HG02852 (cell line): Measurements from ENCODE around the gene MAPK8IP2.

Experiments
- ATAC-seq: cut with Tn5 transposase; IDR thresholded peaks from one replicate; pipeline ENCODE4 v1.9.1; 2021; ENCODE audit warnings: mild to moderate bottlenecking, moderate library complexity; ENCODE audit not compliant: unreplicated experiment

The MAPK8IP2 gene

DNA sequence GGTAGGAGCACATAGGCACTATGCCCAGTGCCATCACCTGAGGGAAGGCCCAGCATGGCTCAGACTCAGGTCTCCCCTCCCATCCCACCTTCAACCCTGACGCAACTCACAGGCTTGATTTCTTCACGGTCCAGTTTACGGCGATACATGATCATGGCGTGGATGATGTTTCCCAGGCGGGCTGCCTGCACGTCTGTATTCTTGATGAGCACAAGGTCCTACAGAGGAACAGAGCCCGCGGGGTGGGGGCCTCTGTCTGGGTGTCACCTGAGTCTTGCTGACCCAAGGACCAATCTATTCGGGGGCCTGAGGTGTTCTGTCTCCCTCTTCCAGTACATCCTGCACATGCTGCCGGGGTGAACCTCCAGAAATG lies 26.2 kb upstream of the MAPK8IP2 start:
- ATAC-seq = no peak

DNA sequence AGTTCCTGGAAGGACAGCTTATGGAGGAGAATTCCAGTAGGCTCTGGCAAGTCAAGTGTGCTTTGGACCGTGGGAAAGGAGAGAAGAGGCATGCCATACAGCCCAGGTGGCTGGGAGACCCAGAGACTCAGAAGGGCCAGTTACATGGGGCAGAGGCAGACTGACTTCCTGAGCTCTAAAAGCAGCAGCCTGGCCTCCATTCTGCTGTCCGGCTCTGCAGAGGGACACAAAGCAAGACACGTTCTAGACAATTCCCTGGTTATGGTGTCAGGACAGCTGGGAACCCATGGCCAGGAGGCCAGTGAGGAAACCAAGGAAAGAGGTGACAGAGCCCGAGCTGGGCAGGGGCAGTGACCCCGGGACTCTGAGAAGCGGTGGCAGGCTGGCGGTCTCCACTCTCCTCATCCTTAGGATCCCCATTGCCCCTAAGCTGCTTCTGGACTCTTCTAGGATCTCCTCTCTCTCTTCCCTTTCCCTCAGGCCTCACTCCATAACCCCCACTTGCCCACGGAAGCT lies 25.1 kb upstream of the MAPK8IP2 start:
- no peak for ATAC-seq

DNA sequence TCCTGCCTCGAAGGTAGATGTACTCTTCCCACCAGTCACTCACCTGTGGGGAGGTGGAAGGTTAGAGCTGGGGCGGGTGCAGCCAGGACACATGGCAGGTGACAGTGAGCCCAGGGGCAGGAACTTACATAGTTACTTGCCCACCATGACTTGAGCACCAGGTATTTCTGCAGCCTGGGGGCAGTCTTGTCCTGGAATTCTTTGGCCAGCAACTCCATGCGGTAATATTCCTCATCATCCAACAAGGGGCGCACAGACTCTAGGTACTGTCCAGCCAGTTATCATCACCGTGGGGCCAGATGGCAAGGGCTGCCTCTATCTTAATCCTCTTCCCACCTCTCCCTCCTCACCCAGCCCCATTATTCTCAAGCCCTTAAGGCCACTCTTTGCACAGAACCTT lies 24.5 kb upstream of the MAPK8IP2 start:
- ATAC-seq = no peak

DNA sequence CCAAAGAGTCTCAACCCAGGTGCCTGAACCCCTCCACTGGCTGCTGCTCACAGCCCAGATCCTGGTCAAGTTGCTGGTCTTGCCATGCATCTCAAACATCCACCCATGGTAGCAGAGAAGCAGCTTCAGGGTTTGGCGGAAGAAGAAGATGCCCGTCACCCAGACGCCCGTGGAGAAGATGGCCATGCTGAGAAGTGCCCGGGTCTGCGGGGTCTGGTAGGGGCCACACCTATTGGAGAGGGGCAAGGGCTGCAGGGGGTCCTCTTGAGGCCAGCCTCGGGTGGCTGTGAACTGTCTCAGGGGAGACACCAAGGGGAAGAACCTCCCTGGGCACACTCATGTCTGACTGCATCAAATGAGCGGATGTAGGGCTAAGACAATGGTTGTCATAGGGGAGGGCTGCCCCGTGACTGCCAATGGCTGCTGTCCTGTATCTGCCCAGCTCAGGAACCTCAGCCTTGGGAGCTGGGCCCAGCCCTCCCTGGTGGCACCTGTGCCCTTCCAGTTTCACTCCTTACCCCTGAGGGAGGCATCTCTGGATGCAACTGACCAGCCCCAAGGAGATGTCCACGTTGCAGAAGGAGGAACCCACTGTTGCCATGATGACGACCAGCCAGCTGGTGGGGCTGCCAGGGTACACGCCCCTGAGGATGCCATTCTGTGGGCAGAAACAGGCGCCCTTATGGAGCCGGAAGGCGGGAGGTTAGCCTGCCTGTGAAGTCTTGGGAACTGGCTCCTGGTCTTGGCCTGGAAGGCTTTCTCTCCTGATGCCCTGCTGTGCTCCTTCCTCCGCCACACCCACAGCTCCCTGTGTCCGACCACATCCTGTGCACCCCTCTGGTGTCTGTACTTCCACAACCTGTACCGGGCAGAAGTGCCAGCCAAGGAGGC lies 23.5 kb upstream of the MAPK8IP2 start:
- no peak for ATAC-seq

DNA sequence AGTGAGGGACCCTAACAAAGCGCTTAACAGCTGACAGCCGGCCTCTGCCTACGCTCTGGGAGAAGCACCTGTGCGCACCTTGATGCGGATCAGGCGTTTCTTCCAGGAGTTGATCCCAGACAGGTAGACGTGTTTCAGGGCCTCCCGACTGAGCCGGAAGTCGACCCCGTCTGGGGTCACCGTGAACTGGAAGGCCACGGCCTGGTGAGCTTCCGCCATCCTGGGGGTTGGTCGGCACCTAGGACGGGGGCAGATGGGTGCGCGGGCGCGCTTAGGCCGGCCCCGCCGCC lies 23.0 kb upstream of the MAPK8IP2 start:
- no peak for ATAC-seq

DNA sequence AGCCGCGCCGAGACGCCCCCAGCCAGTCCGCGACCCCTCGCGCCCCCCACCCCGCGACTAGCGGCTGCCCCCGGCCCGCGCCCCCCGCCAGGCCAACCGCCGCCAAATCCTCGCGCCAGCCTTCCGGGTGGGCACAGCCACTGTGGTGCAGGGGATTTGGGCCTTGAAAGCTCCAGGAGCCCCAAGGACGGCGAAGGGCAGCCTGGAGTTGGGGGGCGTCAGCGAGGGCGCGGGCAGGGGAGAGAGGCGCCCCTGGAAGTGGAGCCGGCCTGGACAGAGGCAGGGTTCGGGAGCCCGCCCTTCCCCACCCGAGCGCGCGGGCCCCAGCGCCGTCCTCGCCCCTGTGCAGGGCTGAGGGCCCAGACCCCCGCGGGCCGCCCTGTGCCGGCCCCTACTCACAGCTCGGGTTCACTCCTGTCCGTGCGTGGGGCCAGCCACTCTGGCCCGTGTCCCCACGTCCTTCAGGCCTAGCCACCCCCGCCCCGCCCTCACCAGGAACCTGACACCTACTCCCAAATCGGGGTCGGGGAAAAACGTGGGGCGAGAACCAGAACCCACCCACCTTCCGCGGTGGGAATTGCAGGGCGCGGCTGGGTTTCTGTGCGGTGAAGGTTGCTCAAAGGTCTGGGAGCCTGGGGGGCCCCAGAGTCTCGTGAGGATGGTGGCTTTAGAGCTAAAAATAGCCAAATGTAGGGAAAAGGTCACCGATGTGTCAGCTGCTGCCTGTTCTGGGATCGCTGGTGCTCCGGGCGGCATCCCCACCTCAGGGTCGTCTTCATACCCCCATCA lies 22.4 kb upstream of the MAPK8IP2 start, which contains the start of gene CPT1B:
TSS of gene CPT1B (minus strand) at position 441 of the 789 bp plus-strand sequence. CDS start 512 bp downstream, outside the sequence.
- no peak for ATAC-seq

DNA sequence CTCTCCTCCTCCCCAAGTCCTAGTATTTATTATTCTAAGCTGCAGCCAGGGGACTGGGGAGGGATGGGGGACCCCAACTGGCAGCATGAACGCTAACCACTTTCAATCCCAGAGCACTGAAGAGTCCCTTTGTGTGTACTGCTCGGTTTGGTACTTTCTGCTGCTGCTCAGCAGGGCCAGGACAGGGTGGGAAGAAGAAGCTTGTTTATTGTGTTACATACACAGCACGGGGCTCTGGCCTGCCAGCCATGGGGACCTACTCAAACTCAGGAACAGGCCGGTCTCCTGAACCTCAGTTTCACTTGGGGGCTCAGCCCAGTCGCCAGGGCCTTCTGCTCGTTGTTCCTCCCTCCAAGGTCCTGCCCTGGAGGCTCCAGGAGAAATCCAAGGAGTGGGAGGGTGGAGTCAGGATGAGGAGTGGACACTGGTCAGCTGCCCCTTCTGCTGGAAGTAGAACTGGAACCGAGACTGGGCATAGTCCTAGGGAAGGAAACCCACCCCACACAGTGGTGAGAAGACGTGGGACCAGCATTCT lies 21.8 kb upstream of the MAPK8IP2 start:
- no peak for ATAC-seq

DNA sequence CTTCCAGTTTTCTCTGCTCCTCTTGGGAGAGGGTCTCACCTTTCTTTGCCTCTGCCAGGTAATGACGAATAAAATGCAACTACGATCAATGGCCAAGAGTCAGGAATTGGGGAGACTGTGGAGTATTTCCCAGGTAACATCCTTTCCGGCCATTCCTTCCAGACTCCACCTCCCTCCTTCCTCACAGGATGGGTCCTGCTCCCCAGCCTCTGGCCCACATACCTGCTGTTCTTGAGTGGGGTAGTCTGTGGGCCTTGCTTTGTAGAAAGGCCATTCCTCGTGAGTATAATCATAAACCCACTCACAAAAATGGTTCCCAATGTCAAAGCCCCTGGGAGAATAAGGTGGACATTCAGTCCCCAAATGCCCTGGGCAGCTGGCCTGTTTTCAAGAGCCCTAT lies 20.8 kb upstream of the MAPK8IP2 start:
- ATAC-seq = no peak

DNA sequence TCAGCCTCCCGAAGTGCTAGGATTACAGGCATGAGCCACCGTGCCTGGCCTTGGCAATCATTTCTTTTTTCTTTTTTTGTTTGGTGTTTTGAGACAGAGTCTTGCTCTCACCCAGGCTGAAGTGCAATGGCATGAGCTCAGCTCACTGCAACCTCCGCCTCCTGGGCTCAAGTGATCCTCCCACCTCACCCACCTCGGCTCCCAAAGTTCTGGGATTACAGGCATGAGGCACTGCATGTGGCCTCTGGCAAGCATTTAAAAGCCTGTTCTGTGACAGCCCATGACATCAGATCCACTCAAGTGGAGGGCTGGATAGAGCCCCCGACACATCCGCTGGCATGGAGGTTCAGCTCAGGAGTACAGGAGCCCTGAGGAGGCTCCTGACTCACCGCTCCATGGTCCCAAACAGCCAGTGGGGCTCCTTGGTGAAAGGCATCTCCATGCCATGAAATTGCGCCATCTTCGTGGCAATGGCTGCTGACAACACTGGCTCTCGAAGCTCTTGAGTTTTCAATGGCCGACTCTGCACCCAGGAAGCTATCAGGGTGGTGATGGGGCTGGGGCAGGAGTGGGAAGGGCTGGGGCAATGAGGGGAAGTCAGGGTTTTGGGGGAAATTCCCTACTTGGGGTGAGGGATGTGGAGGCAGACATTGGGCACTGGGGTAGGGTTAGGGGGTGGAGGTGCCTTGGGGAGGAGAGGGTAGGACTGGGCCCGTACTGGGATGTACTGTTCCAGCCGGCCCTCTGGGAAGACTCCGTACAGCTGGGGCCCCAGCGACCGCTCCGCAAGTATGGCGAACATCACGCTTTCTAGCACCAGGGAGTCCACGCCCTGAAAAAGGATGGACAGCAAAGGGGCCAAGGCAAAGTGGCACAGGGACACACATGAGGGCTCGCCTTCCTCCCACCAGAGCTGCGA lies 19.3 kb upstream of the MAPK8IP2 start:
- no peak for ATAC-seq

DNA sequence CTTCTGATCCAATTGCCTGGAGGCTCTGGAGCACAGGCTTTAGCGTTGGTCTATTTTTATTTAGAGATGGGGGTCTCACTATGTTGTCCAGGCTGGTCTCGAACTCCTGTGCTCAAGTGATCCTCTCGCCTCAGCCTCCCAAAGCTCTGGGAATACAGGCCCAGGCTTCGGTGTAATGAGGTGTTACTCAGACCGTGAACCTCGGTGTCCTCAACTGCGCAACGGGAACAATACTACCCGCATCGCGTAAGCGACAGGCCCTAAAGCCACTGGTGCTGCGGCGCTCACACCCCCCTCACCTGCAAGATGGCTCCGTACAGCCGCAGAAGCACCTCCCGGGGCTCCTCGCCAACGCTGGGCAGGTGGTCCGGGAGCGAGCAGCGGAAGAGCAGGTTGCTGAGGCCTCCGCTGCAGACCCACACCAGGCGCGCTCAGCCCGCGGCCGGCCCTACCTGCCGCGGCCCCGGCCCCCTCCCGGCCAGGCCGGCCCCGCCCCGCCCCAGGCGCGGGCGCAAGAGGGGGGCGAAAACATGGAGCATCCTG lies 18.6 kb upstream of the MAPK8IP2 start:
- ATAC-seq = peak; percentile 13

DNA sequence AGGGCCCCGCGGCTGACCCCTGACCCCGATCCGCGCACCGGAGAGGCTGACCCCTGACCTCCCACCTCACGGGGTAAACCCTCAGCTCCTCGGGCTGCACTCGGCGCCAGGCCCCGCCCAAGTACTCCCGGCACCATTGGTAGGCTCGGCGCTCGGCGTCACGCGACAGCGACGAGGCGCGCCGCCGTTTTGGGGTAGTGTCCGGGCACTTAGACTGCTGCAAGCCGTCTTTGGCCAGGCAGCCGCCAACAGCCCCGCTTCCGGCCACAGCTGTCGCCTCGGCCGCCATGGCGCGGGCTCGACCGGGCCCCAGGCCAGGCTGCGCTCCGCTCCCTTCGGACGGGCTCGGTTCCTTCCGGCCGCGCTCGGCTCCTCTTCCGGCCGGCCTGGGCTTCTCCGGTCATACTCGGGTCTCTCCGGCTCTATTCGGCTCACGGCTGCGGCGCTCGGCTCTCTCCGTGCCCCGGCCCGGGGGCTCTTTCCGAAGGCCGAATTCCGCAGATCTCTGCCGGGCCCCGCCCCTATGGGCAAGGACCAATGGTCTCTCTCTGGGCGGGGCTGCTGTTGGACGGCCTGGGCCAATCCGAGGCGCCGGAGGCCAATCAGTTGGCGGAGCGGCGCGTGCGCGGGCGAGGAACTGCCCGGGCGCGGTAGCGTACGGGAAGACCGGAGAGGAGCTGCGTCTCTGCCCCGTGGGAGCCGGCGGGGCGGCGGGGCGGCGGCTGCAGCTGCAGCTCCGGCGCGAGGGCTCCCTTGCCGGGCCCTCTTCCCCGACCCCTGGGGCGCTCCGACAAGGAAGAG lies 17.9 kb upstream of the MAPK8IP2 start, which contains the start of gene CHKB:
TSS of gene CHKB (minus strand) at position 357 of the 801 bp plus-strand sequence. CDS start at position 289, 68 bp downstream.
- ATAC-seq = peak; percentile 85

DNA sequence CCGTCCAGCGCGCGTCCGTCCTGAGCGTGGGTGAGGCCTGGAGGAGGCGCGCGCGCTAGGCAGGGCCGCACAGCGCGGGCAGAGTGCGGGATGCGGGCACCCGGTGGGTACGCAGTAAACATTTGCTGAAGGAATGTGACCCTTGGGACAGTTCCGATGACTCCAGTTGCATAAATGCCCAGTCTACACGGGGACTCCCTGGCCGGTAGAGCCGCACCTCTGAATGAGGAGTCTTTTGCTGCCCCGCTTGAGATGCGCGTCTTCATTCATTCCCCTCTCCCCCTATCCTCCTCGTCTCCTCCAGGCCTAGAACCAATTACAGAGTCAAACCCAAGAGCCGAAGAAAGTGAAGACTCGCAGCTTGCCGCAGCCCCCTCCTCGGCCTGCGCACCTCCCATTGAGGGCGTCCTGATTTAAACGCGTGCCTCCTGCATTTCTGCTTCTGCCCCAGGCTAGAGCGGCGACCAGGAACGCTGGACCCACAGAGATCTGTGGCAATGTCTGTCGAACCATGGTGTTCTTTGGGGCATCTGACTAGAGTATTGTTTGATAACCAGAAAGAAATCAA lies 17.2 kb upstream of the MAPK8IP2 start:
- peak; percentile 23 for ATAC-seq

DNA sequence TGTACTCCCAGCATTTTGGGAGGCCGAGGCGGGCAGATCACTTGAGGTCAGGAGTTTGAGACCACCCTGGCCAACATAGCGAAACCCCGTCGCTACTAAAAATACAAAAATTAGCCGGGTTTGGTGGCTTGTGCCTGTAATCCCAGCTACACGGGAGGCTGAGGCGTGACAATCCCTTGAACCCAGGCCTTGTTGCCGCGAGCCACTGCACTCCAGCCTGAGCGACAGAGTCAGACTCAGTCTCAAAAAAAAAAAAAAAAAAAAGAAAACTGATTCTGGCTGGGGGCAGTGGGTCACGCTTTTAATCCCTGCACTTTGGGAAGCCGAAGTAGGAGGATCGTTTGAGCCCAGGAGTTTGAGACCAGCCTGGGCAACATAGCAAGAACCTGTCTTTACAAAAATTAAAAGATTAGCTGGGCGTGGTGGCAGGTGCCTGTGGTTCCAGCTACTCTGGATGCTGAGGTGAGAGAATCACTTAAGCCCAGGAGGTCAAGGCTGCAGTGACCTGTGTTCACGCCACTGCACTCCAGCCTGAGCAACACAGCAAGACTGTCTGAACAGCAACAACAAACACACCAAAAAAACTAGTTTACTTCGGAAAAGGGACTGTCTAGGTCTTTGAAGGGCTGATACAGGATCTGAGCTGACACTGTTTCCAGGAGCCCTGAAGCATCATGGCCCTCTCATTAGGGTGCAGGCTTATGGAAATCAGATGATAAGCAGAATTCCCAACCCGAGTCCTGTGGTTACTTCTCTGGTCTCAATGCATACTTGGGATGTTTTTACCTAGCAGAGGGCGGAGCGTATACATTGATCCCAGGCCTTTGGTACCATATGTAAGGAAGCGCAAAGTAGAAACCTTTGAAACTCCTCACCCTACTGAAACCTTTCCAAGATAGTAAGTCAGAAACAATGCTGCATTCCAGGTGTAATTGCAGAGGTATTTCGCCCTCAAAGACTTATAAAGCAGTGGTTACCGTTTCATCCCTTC lies 16.2 kb upstream of the MAPK8IP2 start:
- no peak for ATAC-seq

DNA sequence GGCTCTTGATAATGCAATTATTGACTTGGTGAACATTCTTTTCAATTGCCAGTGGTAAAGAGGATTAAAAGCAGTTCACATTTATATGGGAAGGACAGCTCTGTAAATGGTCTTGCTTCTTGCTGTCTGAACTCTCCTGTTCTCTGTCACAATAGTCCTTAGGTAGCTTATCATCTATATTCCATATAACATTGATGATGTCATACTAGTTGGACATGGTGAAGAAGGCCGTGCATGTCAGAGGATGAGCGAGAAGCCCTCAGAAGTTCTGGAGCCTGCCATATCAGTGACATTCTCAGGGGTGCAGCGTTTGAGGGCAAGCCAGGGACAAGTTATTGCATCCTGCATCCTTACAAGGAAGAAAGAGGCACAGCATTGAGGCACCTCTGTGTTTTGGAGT lies 15.4 kb upstream of the MAPK8IP2 start:
- no peak for ATAC-seq

DNA sequence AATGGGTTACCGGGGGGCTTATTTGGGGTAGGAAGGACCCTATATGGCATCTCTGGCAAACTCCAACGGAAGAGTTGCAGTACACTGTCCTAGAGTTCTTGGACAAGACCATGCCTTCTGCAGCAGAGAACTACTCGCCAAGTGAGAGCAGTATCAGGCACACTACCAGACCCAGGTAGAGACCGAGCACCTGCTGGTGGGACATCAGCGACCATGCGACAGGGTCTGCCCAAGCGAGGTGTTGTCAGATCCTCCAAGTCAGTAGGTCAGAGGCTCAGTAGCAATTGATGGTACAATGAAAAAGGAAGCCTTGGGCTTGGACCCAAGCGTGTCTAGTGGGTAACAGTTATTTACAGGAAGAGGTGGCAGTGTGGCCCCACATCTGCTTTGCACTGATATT lies 14.8 kb upstream of the MAPK8IP2 start:
- ATAC-seq = no peak

DNA sequence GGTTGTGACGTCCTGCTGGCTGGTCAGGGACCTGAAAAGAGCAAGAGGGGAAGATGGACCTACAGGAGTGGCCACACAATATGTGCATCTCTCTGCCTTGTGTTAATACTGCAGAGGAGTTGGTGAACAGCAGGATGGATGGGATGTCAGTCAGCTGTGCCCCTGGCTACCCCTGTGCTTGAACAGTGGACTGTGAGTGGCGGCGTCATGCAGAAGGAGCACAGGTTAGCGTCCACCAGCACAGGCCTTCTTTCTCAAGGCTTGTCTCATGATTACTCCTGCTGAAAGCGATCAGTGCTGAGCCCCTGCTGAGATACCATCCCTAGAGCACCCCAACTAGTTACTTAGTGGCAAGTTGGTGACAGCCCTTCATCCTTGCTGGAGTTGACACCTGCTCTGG lies 14.2 kb upstream of the MAPK8IP2 start:
- no peak for ATAC-seq

DNA sequence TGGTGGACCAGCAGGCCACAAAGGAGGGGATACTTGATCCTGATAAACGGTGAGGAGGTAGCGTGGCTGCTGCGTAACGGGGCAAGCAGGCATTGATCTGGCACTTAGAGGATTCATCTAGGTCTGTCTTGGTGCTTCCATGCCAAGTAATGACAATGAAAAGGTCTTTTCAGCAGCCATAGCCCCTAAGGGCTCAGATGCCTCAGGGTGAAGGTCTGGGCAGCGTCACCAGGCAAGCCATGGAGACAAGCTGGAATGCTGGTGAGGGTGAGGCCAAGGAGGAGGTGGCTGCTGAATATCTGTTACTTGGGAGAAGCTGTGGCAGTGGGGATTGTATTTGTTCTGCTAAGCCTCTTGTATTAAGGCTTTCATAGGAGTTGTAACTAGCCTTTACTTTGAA lies 13.2 kb upstream of the MAPK8IP2 start:
- ATAC-seq = no peak

DNA sequence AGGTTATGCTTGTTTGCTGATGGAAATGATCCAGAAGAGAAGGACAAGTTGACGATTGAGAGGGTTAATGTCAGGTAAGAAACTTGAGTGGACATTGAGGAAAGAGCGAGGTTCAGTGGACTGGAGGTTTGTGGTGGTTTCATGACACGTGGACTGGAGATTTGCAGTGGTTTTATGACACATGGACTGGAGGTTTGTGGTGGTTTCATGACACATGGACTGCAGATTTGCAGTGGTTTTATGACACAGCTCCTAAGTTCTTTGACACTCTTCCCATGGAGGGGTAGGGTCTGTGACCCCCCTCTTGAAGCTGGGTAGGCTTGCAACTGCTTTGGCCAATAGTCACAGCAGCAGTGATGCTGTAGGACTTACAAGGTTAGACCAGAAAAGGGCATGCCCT lies 5.4 kb upstream of the MAPK8IP2 start:
- ATAC-seq = no peak
